K562 (cell line): ENCODE data around the gene FBLIM1. TPM values are rescaled to one million over a fixed set of nuclear protein-coding genes. Genes with fewer than 3 reads are reported as not detected.

Experiments used
- ATAC-seq: fragments of 200-7000 bp; cut with Tn5 transposase; 3 replicates; pipeline ENCODE4 v1.9.1; 2020; ENCODE audit warnings: moderate library complexity
- BruUV-seq: library from RNA; stranded (reverse); fragments of 400-500 nt; replicated peaks from 2 replicates; lab custom pipeline; 2021; lab: Mats Ljungman, UMichigan
- CTCF ChIA-PET: fragments of 300-600 bp; formaldehyde crosslinking; extraction: SDS; loops from one replicate; lab custom pipeline; 2021; ENCODE audit warnings: low intra/inter-chr PET ratio; lab: Yijun Ruan, JAX
- POLR2A ChIA-PET: fragments of 300-600, 350-650 bp; sonication (Branson Sonifier 250); formaldehyde crosslinking; extraction: SDS; loops from one replicate; lab custom pipeline; 2021; ENCODE audit warnings: antibody characterized with exemption, inconsistent platforms; lab: Yijun Ruan, JAX
- DNase-seq, 4 experiments: peaks; one replicate each; pipeline versions ENCODE4 v3.0.0 to v3.0.0-alpha.2; 2011 to 2018; ENCODE audit warnings: low spot score in 3 of 4, mixed read lengths in 3 of 4; ENCODE audit errors: extremely low read depth in 1 of 4
- FAIRE-seq: peaks from 2 replicates; lab custom pipeline; 2011; peaks lifted over from hg19 to GRCh38; lab: Jason Lieb, UNC
- H2AFZ ChIP-seq: 2 replicates; pipeline ENCODE4 v1.6.0; 2011; ENCODE audit warnings: low read depth, low read length, control low read depth, inconsistent platforms
- H3K27ac ChIP-seq: fragments of 200-600 bp; 3 replicates; pipeline ENCODE4 v1.8.0; 2011; ENCODE audit warnings: low read depth, mild to moderate bottlenecking, control low read depth, inconsistent platforms, low read length, moderate library complexity, mixed read lengths; ENCODE audit errors: extremely low read depth
- H3K27me3 ChIP-seq, 2 experiments: fragments of 300-600 bp in 1 of 2; 2 replicates in 1 of 2; 3 replicates in 1 of 2; pipeline versions ENCODE4 v1.6.0 to v1.8.0; 2011; ENCODE audit warnings: inconsistent platforms in 2 of 2, low read length in 2 of 2, mild to moderate bottlenecking in 1 of 2, mixed read lengths in 1 of 2, moderate library complexity in 1 of 2; ENCODE audit not compliant: control insufficient read depth in 2 of 2, insufficient read depth in 2 of 2
- H3K36me3 ChIP-seq: fragments of 300-600 bp; 3 replicates; pipeline ENCODE4 v1.8.0; 2011; ENCODE audit warnings: mild to moderate bottlenecking, low read length, inconsistent platforms; ENCODE audit not compliant: control insufficient read depth, insufficient read depth
- H3K4me1 ChIP-seq, 2 experiments: fragments of 200-600 bp in 1 of 2; replicated peaks in 1 of 2; 2 replicates in 1 of 2; 3 replicates in 1 of 2; pipeline versions ENCODE4 v1.5.1 to v1.8.0; 2011; ENCODE audit warnings: inconsistent platforms in 2 of 2, low read length in 2 of 2, mild to moderate bottlenecking in 1 of 2, mixed read lengths in 1 of 2, moderate library complexity in 1 of 2; ENCODE audit not compliant: control insufficient read depth in 2 of 2, insufficient read depth in 2 of 2
- H3K4me2 ChIP-seq: 2 replicates; pipeline ENCODE4 v1.6.1; 2011; ENCODE audit warnings: low read length, control low read depth, inconsistent platforms, mixed read lengths; ENCODE audit not compliant: insufficient read depth
- H3K4me3 ChIP-seq: fragments of 200-600 bp; sonication (generic), shearing (Covaris generic); 2 replicates; pipeline ENCODE4 v1.5.1; 2016; ENCODE audit warnings: control low read depth, inconsistent platforms
- H3K79me2 ChIP-seq: fragments of 200-600 bp; 3 replicates; pipeline ENCODE4 v1.8.0; 2011; ENCODE audit warnings: low read length, inconsistent platforms; ENCODE audit not compliant: control insufficient read depth, insufficient read depth
- H3K9ac ChIP-seq, 2 experiments: 2 replicates each; pipeline versions ENCODE4 v1.6.0 to v1.6.1; 2011; ENCODE audit warnings: low read depth in 2 of 2, low read length in 2 of 2, control low read depth in 1 of 2, inconsistent platforms in 1 of 2, mild to moderate bottlenecking in 1 of 2, mixed read lengths in 1 of 2; ENCODE audit not compliant: insufficient read depth in 1 of 2
- H3K9me1 ChIP-seq: one replicate; pipeline ENCODE4 v1.6.0; 2011; ENCODE audit warnings: inconsistent platforms, mild to moderate bottlenecking, low read length, moderate library complexity; ENCODE audit not compliant: control insufficient read depth, insufficient read depth
- H3K9me3 ChIP-seq: replicated peaks from 2 replicates; pipeline ENCODE4 v1.5.1; 2011; ENCODE audit warnings: low read depth, low read length, inconsistent platforms; ENCODE audit not compliant: control insufficient read depth, insufficient read depth
- H4K20me1 ChIP-seq: replicated peaks from 2 replicates; pipeline ENCODE4 v1.6.1; 2011; ENCODE audit warnings: low read length, inconsistent platforms, mixed read lengths; ENCODE audit not compliant: control insufficient read depth, insufficient read depth
- ARID3A ChIP-seq: IDR thresholded peaks from 2 replicates; pipeline ENCODE4 v1.6.1; 2012; ENCODE audit warnings: low read depth, low read length, improper control_type of control experiment, borderline replicate concordance
- HMBOX1 ChIP-seq: sonication (generic); IDR thresholded peaks from 2 replicates; pipeline ENCODE4 v1.6.1; 2016
- KAT2B ChIP-seq: IDR thresholded peaks from one replicate; pipeline ENCODE4 v1.6.1; 2012; ENCODE audit warnings: low read depth, mild to moderate bottlenecking, control low read depth, inconsistent platforms, low read length, moderate library complexity
- MEF2A ChIP-seq: IDR thresholded peaks from 2 replicates; pipeline ENCODE4 v1.6.1; 2011; ENCODE audit warnings: low read depth, mild to moderate bottlenecking, low read length, moderate library complexity; ENCODE audit not compliant: control insufficient read depth
- MEIS2 ChIP-seq: fragments of 450-650 bp; IDR thresholded peaks from 2 replicates; pipeline ENCODE4 v1.6.1; 2014; ENCODE audit warnings: mild to moderate bottlenecking; ENCODE audit not compliant: partially characterized antibody
- MYNN ChIP-seq, 2 experiments: sonication (generic); formaldehyde crosslinking in 1 of 2; IDR thresholded peaks; 2 replicates each; pipeline versions ENCODE4 v1.5.0 to v1.6.1; 2016 to 2020; ENCODE audit warnings: antibody characterized with exemption in 1 of 2, missing genetic modification reagents in 1 of 2
- NFIC ChIP-seq: fragments of 450-650 bp; IDR thresholded peaks from 2 replicates; pipeline ENCODE4 v1.6.1; 2017; ENCODE audit warnings: mild to moderate bottlenecking, inconsistent platforms
- PPARD ChIP-seq: fragments of 250-450 bp; sonication (Bioruptor Pico); IDR thresholded peaks from 2 replicates; pipeline ENCODE4 v1.8.0; 2022; ENCODE audit warnings: inconsistent platforms, mild to moderate bottlenecking, moderate library complexity
- SUPT5H ChIP-seq: fragments of 450-650 bp; IDR thresholded peaks from 2 replicates; pipeline ENCODE4 v1.6.1; 2016
- ZNF274 ChIP-seq: IDR thresholded peaks from 2 replicates; pipeline ENCODE4 v1.6.1; 2011; ENCODE audit warnings: low read depth, mild to moderate bottlenecking, low read length, moderate library complexity, borderline replicate concordance
- ZNF324 ChIP-seq: fragments of 250-450 bp; sonication (Bioruptor Pico); IDR thresholded peaks from 2 replicates; pipeline ENCODE4 v1.4.0; 2020; ENCODE audit warnings: mild to moderate bottlenecking
- ZNF639 ChIP-seq, 2 experiments: fragments of 200-800 bp in 1 of 2; sonication (Bioruptor generic) in 1 of 2; sonication (generic) in 1 of 2; formaldehyde crosslinking in 1 of 2; IDR thresholded peaks in 1 of 2; conservative IDR thresholded peaks in 1 of 2; 2 replicates each; pipeline versions ENCODE4 v1.5.0 to v1.6.1; 2016 to 2020; ENCODE audit warnings: missing compliant biosample characterization in 1 of 2, missing genetic modification characterization in 1 of 2, missing genetic modification reagents in 1 of 2
- ZNF668 ChIP-seq: fragments of 250-450 bp; sonication (Bioruptor Pico); IDR thresholded peaks from 2 replicates; pipeline ENCODE4 v1.8.0; 2022; ENCODE audit warnings: mild to moderate bottlenecking, inconsistent platforms
- WGBS: fragments of 100-300 bp; shearing (Covaris generic); methylation state at CpG from one replicate; pipeline ENCODE4 v1.1.6; 2016; ENCODE audit warnings: low coverage, mixed read lengths; ENCODE audit not compliant: insufficient coverage; ENCODE audit errors: missing lambda C conversion rate; 5-methylcytosine and 5-hydroxymethylcytosine counted together
- in situ Hi-C: fragments of 300-500 bp; cut with MboI; formaldehyde crosslinking; loops from 4 replicates; pipeline ENCODE4 v1.15.0; 2018; ENCODE audit warnings: inconsistent platforms, mixed read lengths
- intact Hi-C: fragments of 100-400 bp; cut with micrococcal nuclease; formaldehyde crosslinking; loops from 2 replicates; pipeline ENCODE4 v1.14.2; 2022
- polyA plus RNA-seq, 8 experiments: library from polyadenylated mRNA; depleted of rRNA in 4 of 8; stranded (reverse) in 5 of 8; unstranded in 3 of 8; fragments of >200 nt; fragmentation: Nextera tagmentation in 2 of 8; fragmentation: Illumina TruSeq in 1 of 8; extraction: Ambion mirVana in 2 of 8; extraction: Trizol in 1 of 8; gene quantifications; 2 replicates each; pipeline versions ENCODE4 v1.2.1 to v1.2.3, GENCODE V29; 2011 to 2014; ENCODE audit warnings: inconsistent platforms in 1 of 8, missing spikeins in 1 of 8
- total RNA-seq, 7 experiments: library from RNA; depleted of rRNA in 6 of 7; stranded (reverse); fragments of >200 nt in 6 of 7; fragmentation: Illumina TruSeq in 2 of 7; extraction: Trizol in 2 of 7; gene quantifications; 2 replicates each; pipeline versions ENCODE4 v1.2.1 to v1.2.3, GENCODE V29; 2011 to 2021; ENCODE audit warnings: low replicate concordance in 1 of 7

The FBLIM1 gene
- total and polyA plus RNA-seq, 9 of the 15 experiments (the other 6 are each of a cell fraction or from before 2014, with no cell fraction given): 0.14 to 0.24 TPM; not detected in 7

- no peak for ATAC-seq
- intact Hi-C loops: no loop called here
- TF ChIP-seq HMBOX1: no peak
- no peak for TF ChIP-seq KAT2B
- TF ChIP-seq ZNF668 (CRISPR knock-in tag): no peak
- TF ChIP-seq SUPT5H: 0 out of 2 replicates have a peak, but pooled peaks have one; percentile 31
- TF ChIP-seq MYNN (IDR thresholded peaks at IDR 0.05): 0 out of 2 replicates have a peak, but pooled peaks have one; percentile 11
- no peak for TF ChIP-seq MYNN (CRISPR knock-in tag; IDR thresholded peaks at IDR 0.05)
- no peak for TF ChIP-seq ZNF274
- no peak for TF ChIP-seq ARID3A
- no peak for TF ChIP-seq ZNF639 (CRISPR knock-in tag; conservative IDR thresholded peaks at IDR 0.05 in 1 of 2, IDR thresholded peaks at IDR 0.05 in 1 of 2)
- no peak for TF ChIP-seq MEF2A
- no peak for TF ChIP-seq NFIC
- TF ChIP-seq MEIS2: no peak
- no peak for TF ChIP-seq PPARD (CRISPR knock-in tag)
- TF ChIP-seq ZNF324: no peak
Observed at GRCh38 chr1:15734901-15735300, 23.7 kb upstream of the FBLIM1 start.

More at GRCh38 chr1:15734901-15735300, 23.7 kb upstream of the FBLIM1 start:
- Histone ChIP-seq H3K9me1 (no peaks in the 10 kb centered on the region), H3K27me3 (no peaks in the 10 kb centered on the region), H3K27ac (no peak overlapping the region), H3K9ac (no peak overlapping the region; a peak in 1 of 4 replicates), H3K79me2 (no peaks in the 10 kb centered on the region), H3K4me3 (no peak overlapping the region), H2AFZ (no peak overlapping the region), H3K9me3 (no peaks in the 10 kb centered on the region), H4K20me1 (no peaks in the 10 kb centered on the region; the same call in 1 of the 2 replicates), H3K36me3 (peaks cover 46% of the 10 kb centered on the region; the same call in 2 of the 3 replicates), H3K4me2 (no peak overlapping the region), H3K4me1 (peaks cover 0 to 68% of the 10 kb centered on the region in 2 experiments; a peak in 2 of 5 replicates)
- POLR2A ChIA-PET: interaction anchor here (0.5 to 1.0 kb wide), 4 partner anchors 12 to 282 kb away, joined by 3 to 4 read pairs (median 3); no protein-coding TSS in a partner anchor
- WGBS: 88% methylated on average over 11 of the region's 17 CpGs
- CTCF ChIA-PET: no interaction called here
- DNase-seq (no peak), FAIRE-seq (no peak)
- BruUV-seq: no TSS peak
- in situ Hi-C loops: no loop called here
